GM19351 (cell line): ENCODE results near the gene GRAMD1A.
"Not testable (repeated sequence)": the region's sequence is repeated elsewhere in the genome, so short reads cannot be mapped to it uniquely, and the experiment has no call there.

Experiments
- ATAC-seq: cut with Tn5 transposase; IDR thresholded peaks from one replicate; pipeline ENCODE4 v1.9.1; 2021; ENCODE audit warnings: mild to moderate bottlenecking, moderate library complexity; ENCODE audit not compliant: unreplicated experiment

The GRAMD1A gene

GRCh38 chr19:34976611-34977010, 23.5 kb upstream of the GRAMD1A start:
- ATAC-seq = no peak

- no peak for ATAC-seq
These were observed 20.1 kb upstream of the GRAMD1A start for GRCh38 chr19:34979819-34980640.

GRCh38 chr19:34982275-34982674, 17.8 kb upstream of the GRAMD1A start:
- no peak for ATAC-seq

GRCh38 chr19:34983786-34984185, 16.3 kb upstream of the GRAMD1A start:
- ATAC-seq = no peak

GRCh38 chr19:34984287-34984686, 15.8 kb upstream of the GRAMD1A start:
- ATAC-seq = no peak

- ATAC-seq = no peak
These were observed 14.7 kb upstream of the GRAMD1A start for GRCh38 chr19:34985249-34986022.

- no peak for ATAC-seq
These were observed 12.0 kb upstream of the GRAMD1A start for GRCh38 chr19:34988119-34988518.

GRCh38 chr19:34989298-34989697, 10.8 kb upstream of the GRAMD1A start:
- no peak for ATAC-seq

GRCh38 chr19:34990578-34991192, 9.4 kb upstream of the GRAMD1A start:
- no peak for ATAC-seq

GRCh38 chr19:34991542-34992333, 8.4 kb upstream of the GRAMD1A start:
- ATAC-seq = no peak

GRCh38 chr19:34992582-34992981, 7.5 kb upstream of the GRAMD1A start:
- ATAC-seq = not testable (repeated sequence)

- ATAC-seq = no peak
These were observed 5.9 kb upstream of the GRAMD1A start for GRCh38 chr19:34994286-34994642.

GRCh38 chr19:34994643-34995541, 5.2 kb upstream of the GRAMD1A start:
- no peak for ATAC-seq

GRCh38 chr19:34995551-34995950, 4.6 kb upstream of the GRAMD1A start:
- ATAC-seq = no peak

GRCh38 chr19:34997071-34997617, 3.0 kb upstream of the GRAMD1A start:
- ATAC-seq = no peak

- ATAC-seq = not testable (repeated sequence)
These were observed 1.9 kb upstream of the GRAMD1A start for GRCh38 chr19:34998224-34998623.

GRCh38 chr19:34998777-34999497, 1.2 kb upstream of the GRAMD1A start:
- ATAC-seq = no peak

- no peak for ATAC-seq
These were observed 169 bp downstream of the GRAMD1A start for GRCh38 chr19:35000338-35000646.
